Activated T-helper 1 cell treated with anti-CD3 and anti-CD28 coated beads, Interleukin-12 subunit alpha, Interleukin-12 subunit beta, Interleukin-2, Interleukin-4 antibody, amounts not matched to agents 30 ng/mL and 10 ng/mL and 1 ng/mL, durations not matched to agents 14 hours and 24 hours and 36 hours (primary cell): ENCODE data around the gene KCNT2. TPM values are rescaled to one million over a fixed set of nuclear protein-coding genes. Genes with fewer than 3 reads are reported as not detected.
"Not testable (repeated sequence)": the region's sequence is repeated elsewhere in the genome, so short reads cannot be mapped to it uniquely, and the experiment has no call there.

Experiments used
- DNase-seq: peaks from one replicate; pipeline ENCODE4 v3.0.0; 2021; ENCODE audit warnings: low spot score
- H3K27ac Mint-ChIP-seq: one replicate; pipeline ENCODE4 v1.8.0; 2021; ENCODE audit warnings: mild to moderate bottlenecking, mixed read lengths
- H3K27me3 Mint-ChIP-seq: one replicate; pipeline ENCODE4 v1.8.0; 2022; ENCODE audit warnings: mild to moderate bottlenecking, moderate library complexity, mixed read lengths; ENCODE audit not compliant: insufficient read depth
- H3K36me3 Mint-ChIP-seq: one replicate; pipeline ENCODE4 v1.8.0; 2021; ENCODE audit warnings: low read depth, mixed read lengths
- H3K4me1 Mint-ChIP-seq: one replicate; pipeline ENCODE4 v1.8.0; 2021; ENCODE audit warnings: low read depth, mixed read lengths
- H3K4me3 Mint-ChIP-seq: one replicate; pipeline ENCODE4 v1.8.0; 2021; ENCODE audit warnings: mild to moderate bottlenecking, moderate library complexity, mixed read lengths
- H3K9me3 Mint-ChIP-seq: one replicate; pipeline ENCODE4 v1.8.0; 2021; ENCODE audit warnings: mixed read lengths
- intact Hi-C: fragments of 100-400 bp; cut with micrococcal nuclease; formaldehyde crosslinking; loops from one replicate; pipeline ENCODE4 v1.15.1; 2024
- total RNA-seq: library from RNA; stranded (reverse); gene quantifications from 2 replicates; pipeline ENCODE4 v1.2.3, GENCODE V29; 2022

Gene KCNT2
- total RNA-seq, 1 donor from 2014 or later = not detected

- intact Hi-C loops = no loop called here
- no peak for DNase-seq
- Mint-ChIP-seq H3K4me3 (no peak overlapping the region), H3K9me3 (peaks cover 7% of the 10 kb centered on the region), H3K36me3 (no peaks in the 10 kb centered on the region), H3K4me1 (no peaks in the 10 kb centered on the region), H3K27ac (no peak overlapping the region), H3K27me3 (no peaks in the 10 kb centered on the region)
Observed at GRCh38 chr1:196531737-196532524, 76.3 kb downstream of the KCNT2 start.

GRCh38 chr1:196527919-196528318 is 80.3 kb downstream of the KCNT2 start:
- intact Hi-C loops = no loop called here
- Mint-ChIP-seq H3K9me3 (peaks cover 6% of the 10 kb centered on the region), H3K27ac (no peak overlapping the region)

GRCh38 chr1:196522574-196523345 is 85.5 kb downstream of the KCNT2 start:
- H3K4me1 Mint-ChIP-seq, H3K27ac Mint-ChIP-seq, DNase-seq, H3K4me3 Mint-ChIP-seq, H3K36me3 Mint-ChIP-seq, intact Hi-C loops, H3K27me3 Mint-ChIP-seq: not testable (repeated sequence)
- peaks cover 11% of the 10 kb centered on the region for H3K9me3 Mint-ChIP-seq

More at GRCh38 chr1:196527919-196528318, 80.3 kb downstream of the KCNT2 start:
- no peaks in the 10 kb centered on the region for H3K4me1 Mint-ChIP-seq
- DNase-seq = no peak
- no peaks in the 10 kb centered on the region for H3K36me3 Mint-ChIP-seq
- H3K4me3 Mint-ChIP-seq = no peak overlapping the region
- no peaks in the 10 kb centered on the region for H3K27me3 Mint-ChIP-seq

- intact Hi-C loops = no loop called here
- Mint-ChIP-seq H3K4me3 (no peak overlapping the region), H3K4me1 (no peaks in the 10 kb centered on the region), H3K9me3 (no peaks in the 10 kb centered on the region), H3K36me3 (no peaks in the 10 kb centered on the region), H3K27ac (no peak overlapping the region), H3K27me3 (no peaks in the 10 kb centered on the region)
- DNase-seq = no peak
Observed at GRCh38 chr1:196517193-196517592, 91.0 kb downstream of the KCNT2 start.

- no peaks in the 10 kb centered on the region for H3K9me3 Mint-ChIP-seq
- intact Hi-C loops = no loop called here
- no peaks in the 10 kb centered on the region for H3K36me3 Mint-ChIP-seq
- H3K27ac Mint-ChIP-seq = no peak overlapping the region
- H3K27me3 Mint-ChIP-seq = no peaks in the 10 kb centered on the region
- no peak overlapping the region for H3K4me3 Mint-ChIP-seq
- no peaks in the 10 kb centered on the region for H3K4me1 Mint-ChIP-seq
- no peak for DNase-seq
Observed at GRCh38 chr1:196516373-196516772, 91.9 kb downstream of the KCNT2 start.

GRCh38 chr1:196515904-196516303 is 92.3 kb downstream of the KCNT2 start:
- no peaks in the 10 kb centered on the region for H3K9me3 Mint-ChIP-seq

GRCh38 chr1:196513821-196514220 is 94.4 kb downstream of the KCNT2 start:
- DNase-seq = no peak
- no peaks in the 10 kb centered on the region for H3K36me3 Mint-ChIP-seq
- no peaks in the 10 kb centered on the region for H3K27me3 Mint-ChIP-seq
- no peak overlapping the region for H3K27ac Mint-ChIP-seq
- no peaks in the 10 kb centered on the region for H3K9me3 Mint-ChIP-seq
- intact Hi-C loops = no loop called here
- no peaks in the 10 kb centered on the region for H3K4me1 Mint-ChIP-seq
- H3K4me3 Mint-ChIP-seq = no peak overlapping the region

More at GRCh38 chr1:196515904-196516303, 92.3 kb downstream of the KCNT2 start:
- Mint-ChIP-seq H3K27me3 (no peaks in the 10 kb centered on the region), H3K36me3 (no peaks in the 10 kb centered on the region), H3K4me1 (no peaks in the 10 kb centered on the region), H3K27ac (no peak overlapping the region), H3K4me3 (no peak overlapping the region)
- intact Hi-C loops = no loop called here
- no peak for DNase-seq

- intact Hi-C loops = no loop called here
Observed at GRCh38 chr1:196510451-196510850, 97.8 kb downstream of the KCNT2 start.

GRCh38 chr1:196504224-196504623 is 104.0 kb downstream of the KCNT2 start:
- intact Hi-C loops, H3K4me1 Mint-ChIP-seq, H3K9me3 Mint-ChIP-seq, DNase-seq, H3K4me3 Mint-ChIP-seq, H3K27ac Mint-ChIP-seq, H3K27me3 Mint-ChIP-seq, H3K36me3 Mint-ChIP-seq: not testable (repeated sequence)

More at GRCh38 chr1:196510451-196510850, 97.8 kb downstream of the KCNT2 start:
- H3K4me1 Mint-ChIP-seq = no peaks in the 10 kb centered on the region
- H3K27me3 Mint-ChIP-seq = no peaks in the 10 kb centered on the region
- DNase-seq = no peak
- no peaks in the 10 kb centered on the region for H3K36me3 Mint-ChIP-seq
- no peaks in the 10 kb centered on the region for H3K9me3 Mint-ChIP-seq
- no peak overlapping the region for H3K27ac Mint-ChIP-seq
- H3K4me3 Mint-ChIP-seq = no peak overlapping the region

- Mint-ChIP-seq H3K4me3 (no peak overlapping the region), H3K27ac (no peak overlapping the region), H3K27me3 (no peaks in the 10 kb centered on the region), H3K36me3 (no peaks in the 10 kb centered on the region), H3K9me3 (no peaks in the 10 kb centered on the region), H3K4me1 (no peaks in the 10 kb centered on the region)
- DNase-seq = no peak
- intact Hi-C loops = no loop called here
Observed at GRCh38 chr1:196502437-196502836, 105.8 kb downstream of the KCNT2 start.

GRCh38 chr1:196501760-196502428 is 106.3 kb downstream of the KCNT2 start:
- Mint-ChIP-seq H3K4me1 (no peaks in the 10 kb centered on the region), H3K4me3 (no peak overlapping the region), H3K9me3 (no peaks in the 10 kb centered on the region), H3K27ac (no peak overlapping the region), H3K36me3 (no peaks in the 10 kb centered on the region), H3K27me3 (no peaks in the 10 kb centered on the region)
- no peak for DNase-seq
- intact Hi-C loops = no loop called here

- Mint-ChIP-seq H3K4me1 (no peaks in the 10 kb centered on the region), H3K4me3 (no peak overlapping the region), H3K27ac (no peak overlapping the region), H3K36me3 (no peaks in the 10 kb centered on the region), H3K27me3 (no peaks in the 10 kb centered on the region), H3K9me3 (no peaks in the 10 kb centered on the region)
- intact Hi-C loops = no loop called here
- DNase-seq = no peak
Observed at GRCh38 chr1:196497817-196498216, 110.4 kb downstream of the KCNT2 start.

- intact Hi-C loops = no loop called here
- H3K36me3 Mint-ChIP-seq = no peaks in the 10 kb centered on the region
- H3K4me1 Mint-ChIP-seq = no peaks in the 10 kb centered on the region
- H3K4me3 Mint-ChIP-seq = no peak overlapping the region
- DNase-seq = no peak
- H3K27me3 Mint-ChIP-seq = no peaks in the 10 kb centered on the region
- H3K9me3 Mint-ChIP-seq = no peaks in the 10 kb centered on the region
- H3K27ac Mint-ChIP-seq = no peak overlapping the region
Observed at GRCh38 chr1:196494766-196495165, 113.5 kb downstream of the KCNT2 start.
